SU-DHL-6 (cell line): ENCODE results near the gene SLC25A48.

Experiments
- H2AFZ ChIP-seq: fragments of 200-600 bp; sonication (generic); 2 replicates; pipeline ENCODE4 v1.6.1; 2014; ENCODE audit warnings: low read depth, mild to moderate bottlenecking, moderate library complexity, mixed read lengths, antibody characterized with exemption, low read length; ENCODE audit not compliant: severe bottlenecking
- H3F3A ChIP-seq: fragments of 200-600 bp; shearing (Covaris generic); 2 replicates; pipeline ENCODE4 v1.6.0; 2016; ENCODE audit warnings: antibody characterized with exemption, mild to moderate bottlenecking; ENCODE audit not compliant: insufficient read depth
- H3K27ac ChIP-seq: fragments of 200-600 bp; sonication (generic); 2 replicates; pipeline ENCODE4 v1.5.1; 2016; ENCODE audit warnings: low read depth, mild to moderate bottlenecking, low read length, moderate library complexity, mixed read lengths
- H3K27me3 ChIP-seq: fragments of 200-600 bp; sonication (generic), shearing (Covaris generic); 2 replicates; pipeline ENCODE4 v1.6.0; 2014; ENCODE audit warnings: mild to moderate bottlenecking, low read length
- H3K36me3 ChIP-seq: fragments of 200-600 bp; sonication (generic); 2 replicates; pipeline ENCODE4 v1.6.1; 2014; ENCODE audit warnings: mild to moderate bottlenecking, low read length, mixed read lengths
- H3K4me2 ChIP-seq: fragments of 300-600, 200-600 bp; shearing (Covaris generic), sonication (generic); 2 replicates; pipeline ENCODE4 v1.6.0; 2014; ENCODE audit warnings: low read length, low read depth, mild to moderate bottlenecking; ENCODE audit not compliant: poor library complexity, severe bottlenecking
- H3K4me3 ChIP-seq: fragments of 200-600 bp; sonication (generic); 2 replicates; pipeline ENCODE4 v1.5.1; 2014; ENCODE audit warnings: antibody characterized with exemption, low read length, mild to moderate bottlenecking, mixed read lengths; ENCODE audit not compliant: insufficient read depth, poor library complexity, severe bottlenecking
- H3K79me2 ChIP-seq: fragments of 200-600 bp; sonication (generic); 2 replicates; pipeline ENCODE4 v1.6.1; 2014; ENCODE audit warnings: mild to moderate bottlenecking, low read length, moderate library complexity; ENCODE audit not compliant: insufficient read depth
- H3K9ac ChIP-seq: fragments of 200-600 bp; sonication (generic); 2 replicates; pipeline ENCODE4 v1.7.0; 2014; ENCODE audit warnings: mild to moderate bottlenecking, low read length
- H3K9me2 ChIP-seq: fragments of 200-600 bp; sonication (generic); replicated peaks from 2 replicates; pipeline ENCODE4 v1.6.1; 2014; ENCODE audit warnings: low read length; ENCODE audit not compliant: insufficient read depth
- H3K9me3 ChIP-seq: fragments of 200-600 bp; sonication (generic); 2 replicates; pipeline ENCODE4 v1.6.1; 2014; ENCODE audit warnings: low read length, mixed read lengths; ENCODE audit not compliant: insufficient read depth
- H4K20me1 ChIP-seq: fragments of 200-600 bp; sonication (generic); 2 replicates; pipeline ENCODE4 v1.6.1; 2014; ENCODE audit warnings: low read depth, mild to moderate bottlenecking, antibody characterized with exemption, low read length, moderate library complexity, mixed read lengths
- EZH2phosphoT487 ChIP-seq: fragments of 200-600 bp; sonication (generic), shearing (Covaris generic); conservative IDR thresholded peaks from 2 replicates; pipeline ENCODE4 v1.6.1; 2018; ENCODE audit warnings: mild to moderate bottlenecking, antibody characterized with exemption, low read length, moderate library complexity, mixed read lengths
- TF ChIP-seq, protein P1 (sequence below): fragments of 200-600 bp; sonication (generic); IDR thresholded peaks from one replicate; pipeline ENCODE4 v1.5.1; 2017; ENCODE audit warnings: antibody characterized with exemption, mild to moderate bottlenecking, low read length, moderate library complexity; ENCODE audit not compliant: insufficient read depth, poor library complexity, severe bottlenecking

The SLC25A48 gene

DNA sequence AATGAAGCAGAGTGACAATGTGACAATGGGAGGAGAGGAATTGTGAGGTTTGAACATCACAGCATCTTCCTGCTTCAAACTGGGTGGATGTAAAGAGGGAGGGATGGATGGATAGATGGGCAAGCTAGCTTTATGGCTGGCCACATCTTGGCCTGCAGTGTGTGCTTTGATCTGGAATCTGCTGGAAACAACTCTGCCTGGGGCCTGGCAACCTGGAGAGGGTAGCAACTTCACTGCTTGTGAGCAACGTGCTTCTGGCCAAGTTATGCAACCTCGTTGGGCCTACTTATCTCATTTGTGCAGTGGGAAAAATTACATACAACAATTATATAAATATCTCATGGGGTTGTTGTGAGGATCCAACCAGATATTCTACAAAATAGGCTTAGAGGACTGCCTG, 55.8 kb downstream of the SLC25A48 start:
- no peaks in the 10 kb centered on the region for H3K36me3 ChIP-seq
- H3K27me3 ChIP-seq, result no peaks in the 10 kb centered on the region
- H3F3A ChIP-seq, result no peaks in the 10 kb centered on the region
- H3K9me2 ChIP-seq, result no peaks in the 10 kb centered on the region
- no peaks in the 10 kb centered on the region for H4K20me1 ChIP-seq
- H3K9me3 ChIP-seq, result no peaks in the 10 kb centered on the region
- no peak overlapping the region for H3K9ac ChIP-seq
- H3K79me2 ChIP-seq, result no peaks in the 10 kb centered on the region
- H2AFZ ChIP-seq, result no peak overlapping the region
- H3K4me2 ChIP-seq, result peak overlapping the region; percentile 34
- H3K27ac ChIP-seq, result peak overlapping the region; percentile 14; the same call in 1 of the 2 replicates
- H3K4me3 ChIP-seq, result no peak overlapping the region
- TF ChIP-seq, protein P1, sequence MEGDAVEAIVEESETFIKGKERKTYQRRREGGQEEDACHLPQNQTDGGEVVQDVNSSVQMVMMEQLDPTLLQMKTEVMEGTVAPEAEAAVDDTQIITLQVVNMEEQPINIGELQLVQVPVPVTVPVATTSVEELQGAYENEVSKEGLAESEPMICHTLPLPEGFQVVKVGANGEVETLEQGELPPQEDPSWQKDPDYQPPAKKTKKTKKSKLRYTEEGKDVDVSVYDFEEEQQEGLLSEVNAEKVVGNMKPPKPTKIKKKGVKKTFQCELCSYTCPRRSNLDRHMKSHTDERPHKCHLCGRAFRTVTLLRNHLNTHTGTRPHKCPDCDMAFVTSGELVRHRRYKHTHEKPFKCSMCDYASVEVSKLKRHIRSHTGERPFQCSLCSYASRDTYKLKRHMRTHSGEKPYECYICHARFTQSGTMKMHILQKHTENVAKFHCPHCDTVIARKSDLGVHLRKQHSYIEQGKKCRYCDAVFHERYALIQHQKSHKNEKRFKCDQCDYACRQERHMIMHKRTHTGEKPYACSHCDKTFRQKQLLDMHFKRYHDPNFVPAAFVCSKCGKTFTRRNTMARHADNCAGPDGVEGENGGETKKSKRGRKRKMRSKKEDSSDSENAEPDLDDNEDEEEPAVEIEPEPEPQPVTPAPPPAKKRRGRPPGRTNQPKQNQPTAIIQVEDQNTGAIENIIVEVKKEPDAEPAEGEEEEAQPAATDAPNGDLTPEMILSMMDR, result no peak
- TF ChIP-seq EZH2phosphoT487, result no peak

DNA sequence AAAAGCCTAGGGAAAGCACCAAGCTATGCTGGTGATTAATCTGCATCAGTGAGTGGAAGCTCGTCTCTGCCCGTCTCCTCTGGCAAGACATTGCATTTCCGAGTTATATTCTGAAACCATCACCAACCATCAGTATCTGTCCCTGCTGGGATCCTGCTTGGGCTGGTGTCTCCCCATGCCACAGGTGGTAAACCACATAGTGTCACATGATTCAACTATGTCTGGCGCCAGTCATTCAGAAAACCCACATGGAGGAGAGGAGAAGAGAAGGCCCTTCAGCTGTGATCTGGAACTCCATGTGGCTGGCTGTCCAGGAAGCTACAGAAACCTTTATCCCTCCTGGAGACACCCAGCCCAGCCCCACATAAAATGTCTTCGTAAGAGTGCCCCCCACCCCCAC, 56.4 kb downstream of the SLC25A48 start:
- Histone ChIP-seq H3K27ac (peak overlapping the region; percentile 16; the same call in 1 of the 2 replicates), H3K9ac (0 out of 2 replicates have a peak overlapping the region, but pooled peaks have one; percentile 7), H3K36me3 (no peaks in the 10 kb centered on the region), H3K4me3 (no peak overlapping the region), H4K20me1 (no peaks in the 10 kb centered on the region), H3K27me3 (no peaks in the 10 kb centered on the region), H3K9me2 (no peaks in the 10 kb centered on the region), H3F3A (no peaks in the 10 kb centered on the region), H3K79me2 (no peaks in the 10 kb centered on the region), H2AFZ (no peak overlapping the region), H3K9me3 (no peaks in the 10 kb centered on the region), H3K4me2 (peak overlapping the region; percentile 34)
- TF ChIP-seq EZH2phosphoT487, result no peak
- TF ChIP-seq, protein P1, result no peak

DNA sequence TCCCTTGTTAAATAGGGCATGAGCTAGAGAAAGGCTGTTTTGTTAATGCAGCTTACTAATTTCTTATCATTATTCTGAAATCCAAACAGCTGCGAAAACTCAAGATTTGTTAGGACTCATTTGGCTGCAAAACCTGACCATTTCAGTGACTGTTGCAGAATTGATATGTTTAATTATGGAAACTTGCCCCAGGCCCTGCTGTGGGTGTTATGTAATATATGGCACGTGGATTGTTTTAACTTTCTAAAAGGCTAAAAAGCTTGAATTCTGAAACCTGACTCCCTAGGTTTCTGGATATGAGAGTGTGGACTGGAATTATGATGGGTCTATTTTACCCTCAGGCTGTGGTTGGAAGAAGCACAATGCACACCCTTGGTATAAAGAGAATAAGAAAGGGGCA, 56.8 kb downstream of the SLC25A48 start:
- TF ChIP-seq, protein P1, result no peak
- no peak for TF ChIP-seq EZH2phosphoT487
- Histone ChIP-seq H3K27ac (peak overlapping the region; percentile 16; the same call in 1 of the 2 replicates), H3K27me3 (no peaks in the 10 kb centered on the region), H3K9ac (0 out of 2 replicates have a peak overlapping the region, but pooled peaks have one; percentile 7), H3K79me2 (no peaks in the 10 kb centered on the region), H2AFZ (no peak overlapping the region), H3K36me3 (no peaks in the 10 kb centered on the region), H3F3A (no peaks in the 10 kb centered on the region), H3K4me2 (peak overlapping the region; percentile 34), H3K9me3 (no peaks in the 10 kb centered on the region), H3K4me3 (no peak overlapping the region), H4K20me1 (no peaks in the 10 kb centered on the region), H3K9me2 (no peaks in the 10 kb centered on the region)
